Thoracic aorta (tissue), 2 donors: ENCODE data around the gene WDR27. TPM values are rescaled to one million over a fixed set of nuclear protein-coding genes. Genes with fewer than 3 reads are reported as not detected.

Experiments used
- ATAC-seq: fragments of 150-250 bp; one replicate; pipeline ENCODE4 v1.8.0; 2017; ENCODE audit warnings: low read depth; ENCODE audit not compliant: insufficient number of reproducible peaks, low FRiP score
- DNase-seq: peaks from one replicate; pipeline ENCODE4 v3.0.0-alpha.2; 2020; ENCODE audit warnings: low spot score
- H3K27ac ChIP-seq, 2 donors: fragments of 200-600 bp; sonication (generic); 1 replicate in 1 of 2; 2 replicates in 1 of 2; pipeline ENCODE4 v1.5.1; 2016; ENCODE audit warnings: mild to moderate bottlenecking in 2 of 2, moderate library complexity in 2 of 2
- H3K27me3 ChIP-seq: fragments of 200-600 bp; sonication (generic); replicated peaks from 2 replicates; pipeline ENCODE4 v1.6.0; 2016; ENCODE audit warnings: mild to moderate bottlenecking; ENCODE audit not compliant: insufficient read depth
- H3K36me3 ChIP-seq: fragments of 200-600 bp; sonication (generic); one replicate; pipeline ENCODE4 v1.5.1; 2016
- H3K4me1 ChIP-seq, 2 donors: fragments of 200-600 bp; sonication (generic); 1 replicate in 1 of 2; 2 replicates in 1 of 2; pipeline versions ENCODE4 v1.5.1 to v1.6.0; 2016; ENCODE audit warnings: low read depth in 2 of 2, mild to moderate bottlenecking in 1 of 2; ENCODE audit not compliant: control insufficient read depth in 1 of 2
- H3K4me3 ChIP-seq: fragments of 200-600 bp; sonication (generic); 2 replicates; pipeline ENCODE4 v1.5.1; 2016; ENCODE audit warnings: mild to moderate bottlenecking
- H3K9me3 ChIP-seq: fragments of 200-600 bp; sonication (generic); 2 replicates; pipeline ENCODE4 v1.5.1; 2016
- CTCF ChIP-seq: fragments of 200-600 bp; sonication (generic); IDR thresholded peaks from one replicate; pipeline ENCODE4 v1.5.1; 2019; ENCODE audit warnings: antibody characterized with exemption
- total RNA-seq, 2 donors: library from RNA; depleted of rRNA; stranded (reverse); fragments of >200 nt; gene quantifications; one replicate each; pipeline versions ENCODE4 v1.1.0 to v1.2.3, GENCODE V29; 2016

WDR27 gene
- total RNA-seq, 2 donors from 2014 or later: 22.5 to 48.2 TPM

- Histone ChIP-seq H3K4me1 (peaks cover 0 to 15% of the 10 kb centered on the region in 2 donors), H3K27me3 (no peaks in the 10 kb centered on the region), H3K27ac (peak overlapping the region in 1 of 2 donors; percentile 44), H3K36me3 (no peaks in the 10 kb centered on the region), H3K4me3 (no peak overlapping the region), H3K9me3 (peaks cover 3% of the 10 kb centered on the region)
- no peak for DNase-seq
- no peak for ATAC-seq
- no peak for TF ChIP-seq CTCF
Observed at GRCh38 chr6:169499848-169500247, 202.0 kb downstream of the WDR27 start.

GRCh38 chr6:169498916-169499513 is 202.8 kb downstream of the WDR27 start:
- Histone ChIP-seq H3K4me1 (peaks cover 0 to 15% of the 10 kb centered on the region in 2 donors), H3K4me3 (no peak overlapping the region), H3K27me3 (no peaks in the 10 kb centered on the region), H3K27ac (no peak overlapping the region), H3K9me3 (peaks cover 3% of the 10 kb centered on the region), H3K36me3 (no peaks in the 10 kb centered on the region)
- DNase-seq: no peak
- no peak for ATAC-seq
- TF ChIP-seq CTCF: no peak

GRCh38 chr6:169495601-169496000 is 206.2 kb downstream of the WDR27 start:
- Histone ChIP-seq H3K27me3 (no peaks in the 10 kb centered on the region), H3K4me3 (no peak overlapping the region), H3K4me1 (peaks cover 6 to 22% of the 10 kb centered on the region in 2 donors), H3K9me3 (peaks cover 3% of the 10 kb centered on the region), H3K27ac (no peak overlapping the region), H3K36me3 (no peaks in the 10 kb centered on the region)
- no peak for TF ChIP-seq CTCF
- DNase-seq: no peak
- peak; percentile 65 for ATAC-seq

- Histone ChIP-seq H3K9me3 (peaks cover 3% of the 10 kb centered on the region), H3K4me1 (peaks cover 14 to 25% of the 10 kb centered on the region in 2 donors), H3K27ac (no peak overlapping the region), H3K27me3 (no peaks in the 10 kb centered on the region), H3K4me3 (no peak overlapping the region), H3K36me3 (no peaks in the 10 kb centered on the region)
- no peak for TF ChIP-seq CTCF
- ATAC-seq (no peak), DNase-seq (no peak)
Observed at GRCh38 chr6:169494038-169494437, 207.8 kb downstream of the WDR27 start.

- ATAC-seq: no peak
- Histone ChIP-seq H3K4me1 (peaks cover 20 to 39% of the 10 kb centered on the region in 2 donors), H3K27ac (no peak overlapping the region), H3K9me3 (peaks cover 3% of the 10 kb centered on the region), H3K4me3 (no peak overlapping the region), H3K27me3 (no peaks in the 10 kb centered on the region), H3K36me3 (no peaks in the 10 kb centered on the region)
- no peak for DNase-seq
- no peak for TF ChIP-seq CTCF
Observed at GRCh38 chr6:169491482-169491881, 210.3 kb downstream of the WDR27 start.
